ENCODE data around the gene CSMD2.

DNA sequence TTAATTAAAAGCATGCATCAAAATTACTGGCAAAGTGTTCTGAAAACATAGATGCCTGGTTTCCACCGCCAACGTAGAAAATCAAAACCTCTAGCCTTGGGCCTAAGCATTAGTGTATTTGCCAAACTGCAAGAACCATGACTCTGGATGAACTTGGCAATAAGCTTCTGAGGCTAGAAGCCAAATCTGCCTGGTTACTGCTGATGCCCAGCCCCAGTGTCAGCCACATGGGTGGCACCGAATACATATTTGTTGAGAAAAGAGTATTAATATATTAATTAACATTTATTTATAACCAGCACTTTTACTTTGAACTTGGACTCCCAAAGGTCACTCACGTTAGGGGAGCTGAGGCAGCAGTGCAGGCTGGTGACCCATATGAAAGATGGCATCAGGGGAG, 441.8 kb downstream of the CSMD2 start:
- TF ChIP-seq, protein P1, sequence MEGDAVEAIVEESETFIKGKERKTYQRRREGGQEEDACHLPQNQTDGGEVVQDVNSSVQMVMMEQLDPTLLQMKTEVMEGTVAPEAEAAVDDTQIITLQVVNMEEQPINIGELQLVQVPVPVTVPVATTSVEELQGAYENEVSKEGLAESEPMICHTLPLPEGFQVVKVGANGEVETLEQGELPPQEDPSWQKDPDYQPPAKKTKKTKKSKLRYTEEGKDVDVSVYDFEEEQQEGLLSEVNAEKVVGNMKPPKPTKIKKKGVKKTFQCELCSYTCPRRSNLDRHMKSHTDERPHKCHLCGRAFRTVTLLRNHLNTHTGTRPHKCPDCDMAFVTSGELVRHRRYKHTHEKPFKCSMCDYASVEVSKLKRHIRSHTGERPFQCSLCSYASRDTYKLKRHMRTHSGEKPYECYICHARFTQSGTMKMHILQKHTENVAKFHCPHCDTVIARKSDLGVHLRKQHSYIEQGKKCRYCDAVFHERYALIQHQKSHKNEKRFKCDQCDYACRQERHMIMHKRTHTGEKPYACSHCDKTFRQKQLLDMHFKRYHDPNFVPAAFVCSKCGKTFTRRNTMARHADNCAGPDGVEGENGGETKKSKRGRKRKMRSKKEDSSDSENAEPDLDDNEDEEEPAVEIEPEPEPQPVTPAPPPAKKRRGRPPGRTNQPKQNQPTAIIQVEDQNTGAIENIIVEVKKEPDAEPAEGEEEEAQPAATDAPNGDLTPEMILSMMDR (IDR thresholded peaks at IDR 0.05; ENCODE audit: insufficient read depth, low read length, poor library complexity, severe bottlenecking): no peak
- no peak for TF ChIP-seq EZH2phosphoT487 (conservative IDR thresholded peaks at IDR 0.05; ENCODE audit: low read length)
